ENCODE data around the gene SYT15.
A peak's percentile ranks its signal among the peaks of the same experiment; 100 is the strongest.
"Not testable (repeated sequence)": the region's sequence is repeated elsewhere in the genome, so short reads cannot be mapped to it uniquely, and the experiment has no call there.

SYT15 gene

DNA sequence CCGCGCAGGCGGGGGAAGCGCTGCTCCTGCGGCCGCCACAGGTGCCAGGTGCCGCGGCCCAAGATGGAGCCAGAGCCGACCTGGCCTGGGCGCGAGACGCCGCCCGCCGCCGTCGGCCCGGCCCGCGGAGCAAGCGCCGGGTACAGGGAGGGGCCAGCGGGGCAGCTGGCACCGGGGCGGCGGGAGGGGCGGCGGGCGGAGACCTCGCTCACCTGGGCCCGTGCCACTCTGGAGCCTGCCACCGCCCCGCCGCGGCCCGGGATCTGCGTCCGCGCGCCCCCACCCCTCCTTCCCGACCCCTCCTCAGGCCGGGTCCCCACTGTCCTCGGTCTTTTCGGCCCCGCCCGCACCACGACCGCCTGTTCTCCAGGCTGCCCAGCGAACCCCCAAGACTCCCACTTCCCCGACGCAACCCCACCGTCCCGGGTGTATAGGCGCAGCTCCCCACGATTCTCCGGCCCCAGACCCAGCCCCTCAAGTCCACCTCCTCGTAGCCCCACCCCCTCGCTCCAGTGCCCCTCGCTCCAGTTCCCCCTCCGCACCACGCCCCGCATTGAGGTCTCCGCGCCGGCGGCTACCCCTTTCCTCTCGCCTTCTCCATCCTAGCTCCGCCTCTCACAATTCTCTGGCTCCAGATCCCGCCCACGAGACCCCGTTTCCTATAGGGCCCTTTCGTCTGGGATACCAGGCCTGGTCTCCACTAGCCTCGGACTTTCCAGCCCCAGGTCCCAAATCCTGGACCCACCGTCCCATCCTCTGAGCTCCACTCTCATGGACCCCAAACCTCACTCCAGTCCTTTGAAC is 22.2 kb upstream of the SYT15 start, which contains the start of gene GPRIN2:
GPRIN2 (minus strand) TSS at position 144 of the 804 bp plus-strand sequence. CDS start 5,922 bp downstream, outside the sequence.
- DNase-seq (ENCODE audit: low spot score) = no peak

- DNase-seq (ENCODE audit: low spot score) = no peak
Observed at GRCh38 chr10:46557319-46558121, 21.4 kb upstream of the SYT15 start.

GRCh38 chr10:46558122-46558391 is 20.9 kb upstream of the SYT15 start:
- no peak for DNase-seq (ENCODE audit: low spot score)

DNA sequence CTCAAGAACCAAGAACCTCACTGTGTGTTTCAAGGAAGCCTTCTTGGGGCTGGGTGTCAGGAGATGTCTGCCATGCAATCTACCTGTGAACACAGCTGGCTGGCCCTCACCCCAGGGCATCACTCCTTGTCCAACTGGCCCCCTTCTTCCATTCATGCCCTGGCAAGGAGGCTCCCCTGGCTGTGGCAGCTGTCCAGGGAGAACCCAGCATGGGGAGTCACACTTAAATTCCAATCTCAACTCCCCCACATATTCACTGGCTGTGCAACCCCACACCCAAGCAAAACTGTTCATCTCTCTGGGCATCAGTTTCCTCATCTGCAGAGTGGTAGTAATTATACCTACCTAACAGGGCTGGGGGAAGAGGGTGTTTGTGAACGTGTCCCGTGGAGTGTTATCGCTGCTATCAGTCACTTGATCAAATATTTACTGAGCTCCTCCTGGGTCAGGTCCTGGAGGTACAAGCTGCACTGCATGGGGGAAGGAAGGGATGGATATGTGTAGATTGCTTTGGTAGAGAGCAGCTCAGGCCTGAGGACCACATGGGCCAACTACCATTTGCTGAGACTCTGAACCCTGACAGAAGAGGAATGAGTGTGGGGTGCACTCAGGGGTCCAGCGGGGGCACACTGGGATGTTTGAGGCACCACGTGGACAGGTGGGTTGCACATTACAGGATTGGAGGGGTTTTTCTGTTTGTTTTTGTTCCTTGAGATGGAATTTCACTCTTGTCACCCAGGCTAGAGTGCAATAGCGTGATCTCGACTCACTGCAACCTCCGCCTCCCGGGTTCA is 20.3 kb upstream of the SYT15 start:
- DNase-seq (ENCODE audit: low spot score) = no peak

- DNase-seq (ENCODE audit: low spot score) = no peak
Observed at GRCh38 chr10:46559231-46559671, 19.7 kb upstream of the SYT15 start.

- DNase-seq (ENCODE audit: low spot score) = no peak
Observed at GRCh38 chr10:46560381-46560780, 18.5 kb upstream of the SYT15 start.

DNA sequence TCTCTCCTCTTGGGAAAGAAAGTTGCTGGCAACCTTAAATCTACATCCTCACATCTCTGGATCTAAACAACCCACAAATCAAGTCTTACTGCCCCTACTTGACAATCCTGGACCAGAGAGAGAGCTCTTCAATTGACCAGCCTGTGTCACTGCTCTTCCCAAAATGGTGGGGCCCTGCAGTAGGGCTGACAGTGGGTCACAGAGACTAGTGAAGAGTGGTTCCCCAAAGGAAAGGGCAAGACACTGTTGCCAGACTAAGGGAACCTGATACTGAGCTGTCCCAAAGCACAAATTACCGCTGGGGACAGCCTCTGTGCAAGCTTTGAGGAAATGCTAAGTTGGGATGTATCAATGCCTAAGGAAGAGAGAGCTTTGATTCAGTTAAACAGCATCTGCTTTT is 18.0 kb upstream of the SYT15 start:
- no peak for DNase-seq (ENCODE audit: low spot score)

DNA sequence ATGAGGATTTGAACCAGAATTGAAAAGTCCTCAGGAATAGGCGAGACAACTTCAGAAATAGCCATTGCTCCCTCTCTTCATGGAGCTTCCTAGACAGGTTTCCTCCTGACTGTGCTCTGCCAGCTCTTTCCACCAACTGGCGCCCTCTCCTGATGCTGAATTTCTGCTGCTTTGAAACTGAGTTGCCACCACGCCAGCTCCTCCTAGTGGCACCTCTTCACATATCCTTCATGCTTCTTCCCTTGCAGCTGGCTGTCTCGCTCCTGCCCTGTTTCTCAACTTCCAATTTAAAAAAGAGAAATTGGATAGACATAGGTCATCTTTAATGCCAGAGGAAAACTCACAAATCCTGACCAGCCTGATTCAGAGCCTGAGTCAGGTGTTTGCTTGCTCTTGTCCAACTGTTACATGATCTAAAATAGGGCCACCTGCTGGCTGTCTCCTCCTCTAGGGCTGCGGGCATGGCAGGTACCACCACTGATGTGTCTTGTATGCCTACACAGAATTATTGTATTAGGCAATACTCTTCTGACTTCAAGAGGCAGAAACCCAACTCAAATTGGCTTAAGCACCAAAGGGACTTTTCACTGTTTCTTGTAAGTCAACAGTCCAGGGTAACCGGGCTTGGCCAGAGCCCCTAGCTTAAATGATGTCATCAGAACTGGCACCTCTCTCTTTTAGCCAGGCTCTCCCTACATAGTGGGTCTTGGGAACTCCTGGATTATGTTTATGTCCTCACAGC is 13.2 kb upstream of the SYT15 start:
- DNase-seq (ENCODE audit: low spot score) = peak; percentile 71

DNA sequence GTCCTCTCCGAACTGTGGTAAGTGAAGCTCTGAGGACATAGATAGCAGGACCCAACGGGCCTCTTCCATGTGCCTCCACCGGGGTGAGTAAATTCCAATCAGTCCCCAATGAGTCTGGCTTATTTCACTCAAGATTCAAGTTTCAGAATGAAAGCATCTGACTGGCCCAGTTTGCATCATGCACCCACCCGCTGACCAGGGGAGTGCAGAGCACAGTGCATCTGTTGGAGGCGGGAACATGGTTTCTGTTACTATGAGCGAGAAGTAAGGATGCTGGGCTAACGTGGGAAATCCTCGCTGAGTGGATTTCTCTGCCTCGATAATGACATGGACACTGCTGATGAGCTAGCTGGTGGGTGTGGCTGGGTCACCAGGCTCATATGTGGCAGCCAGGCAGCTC is 11.8 kb upstream of the SYT15 start:
- not testable (repeated sequence) for DNase-seq (ENCODE audit: low spot score)

GRCh38 chr10:46570655-46571054 is 8.3 kb upstream of the SYT15 start:
- DNase-seq (ENCODE audit: low spot score) = not testable (repeated sequence)

- not testable (repeated sequence) for DNase-seq (ENCODE audit: low spot score)
Observed at GRCh38 chr10:46572765-46573164, 6.2 kb upstream of the SYT15 start.

DNA sequence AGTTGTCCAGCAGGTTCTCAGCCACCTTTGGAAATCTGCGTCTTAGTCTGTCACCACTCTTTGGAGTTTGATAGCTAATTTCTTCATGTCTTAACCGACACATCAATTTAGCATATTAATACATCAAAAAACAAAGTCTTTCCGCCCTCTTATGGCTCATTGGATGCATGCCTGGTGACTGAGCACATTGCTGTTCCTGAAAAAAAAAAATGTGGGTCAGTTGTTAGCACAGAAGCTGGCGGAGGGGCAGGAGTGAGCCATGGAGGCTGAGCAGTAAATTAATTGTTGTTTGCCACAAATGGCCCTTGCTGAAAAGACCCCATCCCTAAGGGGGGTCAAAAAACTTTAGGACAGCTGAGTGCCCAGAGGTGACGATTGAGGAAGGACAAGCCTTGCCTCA is 5.6 kb upstream of the SYT15 start:
- DNase-seq (ENCODE audit: low spot score) = not testable (repeated sequence)

DNA sequence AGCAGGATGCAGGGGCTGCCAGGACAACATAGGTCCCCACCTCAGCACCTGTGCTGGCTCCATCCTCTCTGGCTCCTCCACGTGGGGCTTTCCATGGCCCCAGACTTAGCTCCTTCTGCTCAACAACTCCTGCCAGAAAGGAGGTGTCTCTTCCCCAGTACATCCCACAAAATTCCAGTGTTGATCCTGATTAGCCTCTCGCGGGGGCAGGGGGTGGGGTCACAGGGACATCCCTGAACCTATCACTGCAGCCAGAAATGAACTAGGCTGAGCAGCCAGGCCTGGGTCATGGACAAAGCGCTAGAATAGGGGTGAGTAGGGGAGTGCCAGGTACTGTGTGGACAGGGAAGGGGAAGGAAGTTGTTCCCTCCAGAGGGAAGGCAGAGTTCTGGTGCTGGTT is 5.0 kb upstream of the SYT15 start:
- DNase-seq (ENCODE audit: low spot score) = not testable (repeated sequence)

GRCh38 chr10:46577624-46578473 is 1.1 kb upstream of the SYT15 start:
- DNase-seq (ENCODE audit: low spot score) = not testable (repeated sequence)

DNA sequence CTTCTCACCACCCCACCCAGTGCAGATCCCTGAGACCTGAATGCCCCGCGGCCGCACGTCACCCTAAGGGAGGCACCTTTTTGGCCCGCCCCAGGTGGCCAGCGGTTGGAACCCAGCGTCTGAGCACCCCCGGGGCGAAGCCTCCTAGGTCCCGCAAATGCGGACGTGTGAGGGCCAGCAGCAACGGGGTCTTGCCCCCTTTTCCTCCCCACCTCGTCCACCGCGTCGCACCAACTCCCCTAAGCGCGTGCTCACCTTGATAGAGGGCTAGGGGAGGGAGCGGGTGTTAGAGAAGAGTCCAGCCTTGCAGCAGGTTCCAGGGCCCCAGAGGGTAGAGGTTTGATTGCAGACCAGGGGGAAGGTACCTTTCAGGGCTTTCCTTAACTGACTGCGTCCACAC is 450 bp downstream of the SYT15 start:
- DNase-seq (ENCODE audit: low spot score) = not testable (repeated sequence)

- not testable (repeated sequence) for DNase-seq (ENCODE audit: low spot score)
Observed at GRCh38 chr10:46581997-46582396, 3.1 kb downstream of the SYT15 start.

GRCh38 chr10:46582568-46582967 is 3.6 kb downstream of the SYT15 start:
- not testable (repeated sequence) for DNase-seq (ENCODE audit: low spot score)

DNA sequence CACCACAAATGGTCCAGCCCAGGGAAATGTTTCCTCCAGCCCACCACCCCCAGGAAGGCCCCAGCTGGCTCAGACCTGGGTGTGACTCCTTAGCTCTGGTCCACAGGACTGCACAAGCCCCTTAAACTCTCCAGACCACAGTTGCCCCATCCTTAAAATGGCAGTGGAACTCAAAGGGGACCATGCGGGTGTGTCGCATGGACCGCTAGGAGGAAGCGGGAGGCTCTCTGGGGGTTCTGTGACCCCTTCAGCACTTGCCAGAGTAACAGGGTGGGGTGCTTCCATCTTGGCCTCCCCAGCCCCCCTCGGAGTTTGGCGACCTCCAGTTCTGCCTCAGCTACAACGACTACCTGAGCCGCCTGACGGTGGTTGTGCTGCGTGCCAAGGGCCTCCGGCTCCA is 5.3 kb downstream of the SYT15 start:
- not testable (repeated sequence) for DNase-seq (ENCODE audit: low spot score)

DNA sequence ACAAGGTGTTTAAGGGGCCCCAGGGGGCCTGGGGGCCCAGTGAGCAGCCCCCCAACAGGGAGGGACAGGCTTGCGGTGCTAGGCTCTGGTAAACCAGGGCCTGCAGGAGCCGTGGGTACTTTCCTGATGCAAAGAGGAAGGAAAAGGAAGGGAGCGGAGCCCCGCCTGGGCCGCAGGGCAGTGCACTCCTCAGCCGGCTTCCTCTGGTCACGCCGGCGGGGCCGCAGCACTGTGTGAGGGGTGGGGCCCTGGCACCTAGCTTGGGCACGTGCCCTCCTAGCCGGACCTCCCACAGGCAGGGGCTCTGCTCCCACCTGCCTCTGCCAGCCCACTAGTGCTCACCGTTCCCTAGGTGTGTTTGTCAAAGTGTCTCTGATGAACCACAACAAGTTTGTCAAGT is 6.3 kb downstream of the SYT15 start:
- not testable (repeated sequence) for DNase-seq (ENCODE audit: low spot score)

- DNase-seq (ENCODE audit: low spot score) = not testable (repeated sequence)
Observed at GRCh38 chr10:46587546-46587945, 8.6 kb downstream of the SYT15 start.

GRCh38 chr10:46588221-46588620 is 9.3 kb downstream of the SYT15 start:
- not testable (repeated sequence) for DNase-seq (ENCODE audit: low spot score)

Data from GM03348 (cell line).